Measurements from ENCODE around the gene BMP2K. TPM values are rescaled to one million over a fixed set of nuclear protein-coding genes. Genes with fewer than 3 reads are reported as not detected.

BMP2K gene
- total and polyA plus RNA-seq, 2 experiments from 2014 or later = 27.3 to 96.5 TPM

DNA sequence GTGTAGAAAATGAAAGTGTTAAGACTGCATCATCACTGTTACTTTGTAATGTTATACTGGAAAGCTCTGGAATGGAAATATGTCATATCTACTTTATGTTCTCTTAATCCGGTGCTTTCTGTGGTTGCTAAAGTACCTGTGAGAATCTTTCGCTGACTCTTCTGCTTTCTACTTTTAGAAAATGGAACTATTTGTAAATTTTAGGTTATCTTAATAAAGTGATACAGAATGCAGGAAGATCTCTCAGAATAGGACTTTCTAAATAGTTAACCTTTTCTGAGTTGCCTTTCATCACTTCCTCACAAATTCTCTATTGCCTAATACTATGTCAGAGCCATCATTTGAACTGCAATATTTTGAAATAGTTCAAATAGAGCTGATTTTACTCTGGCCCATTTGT, 69.3 kb downstream of the BMP2K start:
- no peak overlapping the region for H3K27ac ChIP-seq
- peaks cover 5% of the 10 kb centered on the region for H3K79me2 ChIP-seq
- H3K4me1 ChIP-seq (ENCODE audit: insufficient read depth) = no peaks in the 10 kb centered on the region
- no peaks in the 10 kb centered on the region for H4K20me1 ChIP-seq (ENCODE audit: insufficient read depth, poor library complexity, severe bottlenecking)
- no peaks in the 10 kb centered on the region for H3K9me3 ChIP-seq (ENCODE audit: low read depth)
- no peaks in the 10 kb centered on the region for H3K9me2 ChIP-seq (replicated peaks; ENCODE audit: insufficient read depth)
- DNase-seq (ENCODE audit: low spot score) = no peak
- H3K27me3 ChIP-seq = no peaks in the 10 kb centered on the region
- H3K4me3 ChIP-seq = no peak overlapping the region
- no peak overlapping the region for H3K4me2 ChIP-seq
- TF ChIP-seq EZH2 (IDR thresholded peaks at IDR 0.05; ENCODE audit: borderline replicate concordance) (no peak), EZH2phosphoT487 (IDR thresholded peaks at IDR 0.05; ENCODE audit: low read depth, severe bottlenecking, unreplicated experiment) (no peak)
- TF ChIP-seq, protein P1, sequence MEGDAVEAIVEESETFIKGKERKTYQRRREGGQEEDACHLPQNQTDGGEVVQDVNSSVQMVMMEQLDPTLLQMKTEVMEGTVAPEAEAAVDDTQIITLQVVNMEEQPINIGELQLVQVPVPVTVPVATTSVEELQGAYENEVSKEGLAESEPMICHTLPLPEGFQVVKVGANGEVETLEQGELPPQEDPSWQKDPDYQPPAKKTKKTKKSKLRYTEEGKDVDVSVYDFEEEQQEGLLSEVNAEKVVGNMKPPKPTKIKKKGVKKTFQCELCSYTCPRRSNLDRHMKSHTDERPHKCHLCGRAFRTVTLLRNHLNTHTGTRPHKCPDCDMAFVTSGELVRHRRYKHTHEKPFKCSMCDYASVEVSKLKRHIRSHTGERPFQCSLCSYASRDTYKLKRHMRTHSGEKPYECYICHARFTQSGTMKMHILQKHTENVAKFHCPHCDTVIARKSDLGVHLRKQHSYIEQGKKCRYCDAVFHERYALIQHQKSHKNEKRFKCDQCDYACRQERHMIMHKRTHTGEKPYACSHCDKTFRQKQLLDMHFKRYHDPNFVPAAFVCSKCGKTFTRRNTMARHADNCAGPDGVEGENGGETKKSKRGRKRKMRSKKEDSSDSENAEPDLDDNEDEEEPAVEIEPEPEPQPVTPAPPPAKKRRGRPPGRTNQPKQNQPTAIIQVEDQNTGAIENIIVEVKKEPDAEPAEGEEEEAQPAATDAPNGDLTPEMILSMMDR (IDR thresholded peaks at IDR 0.05; ENCODE audit: poor library complexity) = no peak
- no peaks in the 10 kb centered on the region for H3K36me3 ChIP-seq (replicated peaks; ENCODE audit: insufficient read depth, low read depth)
- no peak overlapping the region for H2AFZ ChIP-seq
- 94% methylated on average over 2 of the region's 2 CpGs for WGBS (ENCODE audit: low lambda C conversion rate, missing lambda C conversion rate)

DNA sequence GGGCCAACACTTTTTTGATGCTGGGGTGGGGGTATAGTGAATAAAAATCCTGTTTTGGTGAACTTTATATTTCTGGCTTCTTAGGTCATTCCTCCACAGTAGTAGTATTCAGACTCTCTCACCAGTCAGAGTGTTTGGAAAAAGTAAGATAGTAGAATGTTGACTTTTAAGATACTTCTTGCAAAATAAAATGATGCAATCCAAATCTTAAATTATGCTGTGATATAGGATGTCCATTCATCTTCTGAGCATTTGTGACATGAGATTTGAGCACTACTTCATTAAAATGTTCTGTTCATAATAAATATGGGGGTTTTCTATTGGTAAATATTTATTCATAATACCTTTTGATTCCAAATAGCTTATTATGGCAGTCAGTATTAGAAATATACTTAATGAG, 70.1 kb downstream of the BMP2K start:
- H3K9me3 ChIP-seq (ENCODE audit: low read depth) = no peaks in the 10 kb centered on the region
- no peaks in the 10 kb centered on the region for H3K9me2 ChIP-seq (replicated peaks; ENCODE audit: insufficient read depth)
- no peak overlapping the region for H3K27ac ChIP-seq
- no peaks in the 10 kb centered on the region for H3K27me3 ChIP-seq
- H3K4me2 ChIP-seq = no peak overlapping the region
- no peak overlapping the region for H2AFZ ChIP-seq
- no peak for DNase-seq (ENCODE audit: low spot score)
- no peak overlapping the region for H3K4me3 ChIP-seq
- no peaks in the 10 kb centered on the region for H3K4me1 ChIP-seq (ENCODE audit: insufficient read depth)
- no peaks in the 10 kb centered on the region for H3K36me3 ChIP-seq (replicated peaks; ENCODE audit: insufficient read depth, low read depth)
- no peaks in the 10 kb centered on the region for H4K20me1 ChIP-seq (ENCODE audit: insufficient read depth, poor library complexity, severe bottlenecking)
- TF ChIP-seq, protein P1 (IDR thresholded peaks at IDR 0.05; ENCODE audit: poor library complexity) = no peak
- TF ChIP-seq EZH2phosphoT487 (IDR thresholded peaks at IDR 0.05; ENCODE audit: low read depth, severe bottlenecking, unreplicated experiment) (no peak), EZH2 (IDR thresholded peaks at IDR 0.05; ENCODE audit: borderline replicate concordance) (no peak)
- H3K79me2 ChIP-seq = peaks cover 1% of the 10 kb centered on the region

DNA sequence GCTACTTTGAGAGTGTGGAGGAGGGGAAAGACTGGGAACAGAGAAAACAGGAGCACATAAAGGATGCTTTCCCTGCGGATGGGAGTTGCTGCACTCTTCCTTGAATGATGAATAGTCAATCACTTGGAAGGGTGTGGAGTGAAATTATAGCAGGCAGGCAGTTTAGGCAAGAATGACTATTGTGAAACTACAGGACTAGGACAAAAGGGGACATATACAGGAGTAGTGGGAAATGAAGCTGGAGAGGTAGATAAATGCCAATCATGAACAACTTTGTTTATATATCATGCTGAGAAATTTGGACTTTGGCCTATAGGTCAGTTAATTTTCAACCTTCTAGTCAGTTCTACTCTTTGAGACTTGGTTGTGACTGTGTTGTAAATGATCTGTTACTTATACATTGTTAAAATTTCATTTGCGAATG, 86.2 kb downstream of the BMP2K start:
- Histone ChIP-seq H3K27me3 (no peaks in the 10 kb centered on the region), H3K36me3 (replicated peaks; ENCODE audit: insufficient read depth, low read depth) (no peaks in the 10 kb centered on the region), H3K9me3 (ENCODE audit: low read depth) (no peaks in the 10 kb centered on the region), H3K4me1 (ENCODE audit: insufficient read depth) (peaks cover 5% of the 10 kb centered on the region), H2AFZ (no peak overlapping the region), H3K79me2 (peaks cover 4% of the 10 kb centered on the region), H3K4me3 (no peak overlapping the region), H4K20me1 (ENCODE audit: insufficient read depth, poor library complexity, severe bottlenecking) (no peaks in the 10 kb centered on the region), H3K4me2 (no peak overlapping the region), H3K9me2 (replicated peaks; ENCODE audit: insufficient read depth) (no peaks in the 10 kb centered on the region), H3K27ac (no peak overlapping the region)
- peak; percentile 47 for DNase-seq (ENCODE audit: low spot score)
- WGBS (ENCODE audit: low lambda C conversion rate, missing lambda C conversion rate) = 80% methylated on average over 2 of the region's 2 CpGs
- no peak for TF ChIP-seq EZH2phosphoT487 (IDR thresholded peaks at IDR 0.05; ENCODE audit: low read depth, severe bottlenecking, unreplicated experiment)
- no peak for TF ChIP-seq EZH2 (IDR thresholded peaks at IDR 0.05; ENCODE audit: borderline replicate concordance)
- TF ChIP-seq, protein P1 (IDR thresholded peaks at IDR 0.05; ENCODE audit: poor library complexity) = no peak
